ENCODE data around the gene ABHD1. TPM values are rescaled to one million over a fixed set of nuclear protein-coding genes. Genes with fewer than 3 reads are reported as not detected.

ABHD1 gene
- total and polyA plus RNA-seq, 2 experiments from 2014 or later = 0.38 to 0.55 TPM

DNA sequence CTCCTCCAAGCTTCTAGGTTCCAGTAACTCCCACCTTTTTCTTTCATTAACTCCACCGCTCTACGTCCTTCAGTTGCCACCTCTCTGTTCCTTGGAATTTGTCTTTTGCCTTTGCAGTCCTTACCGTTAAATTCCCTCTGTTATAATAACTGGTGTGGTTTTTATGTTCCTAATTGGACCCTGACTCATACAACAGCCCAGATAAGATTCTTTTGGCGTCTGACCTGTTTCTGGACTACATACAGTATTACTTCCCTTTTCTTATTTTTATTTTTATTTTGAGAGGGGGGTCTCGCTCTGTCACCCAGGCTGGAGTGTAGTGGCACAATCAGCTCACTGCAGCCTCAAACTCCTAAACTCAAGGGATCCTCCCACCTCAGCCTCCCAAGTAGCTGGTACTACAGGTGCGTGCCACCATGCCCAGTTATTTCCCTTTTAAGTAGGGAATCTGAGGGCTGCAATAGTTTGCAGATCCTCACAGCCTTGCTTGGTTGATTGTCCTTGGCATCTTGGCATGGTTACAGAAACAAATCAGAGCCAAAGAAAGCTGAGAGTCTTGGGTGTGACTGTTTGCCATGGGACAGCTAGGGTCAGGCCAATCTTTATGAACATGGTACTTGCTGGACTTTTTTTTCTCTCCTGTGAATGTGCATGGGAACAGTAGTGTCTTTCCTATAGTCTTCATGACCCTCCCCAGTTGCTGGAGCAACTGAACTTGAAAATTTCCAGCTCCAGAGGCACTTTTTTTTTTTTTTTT is 47.1 kb downstream of the ABHD1 start (continued):
- TF ChIP-seq, protein P1, sequence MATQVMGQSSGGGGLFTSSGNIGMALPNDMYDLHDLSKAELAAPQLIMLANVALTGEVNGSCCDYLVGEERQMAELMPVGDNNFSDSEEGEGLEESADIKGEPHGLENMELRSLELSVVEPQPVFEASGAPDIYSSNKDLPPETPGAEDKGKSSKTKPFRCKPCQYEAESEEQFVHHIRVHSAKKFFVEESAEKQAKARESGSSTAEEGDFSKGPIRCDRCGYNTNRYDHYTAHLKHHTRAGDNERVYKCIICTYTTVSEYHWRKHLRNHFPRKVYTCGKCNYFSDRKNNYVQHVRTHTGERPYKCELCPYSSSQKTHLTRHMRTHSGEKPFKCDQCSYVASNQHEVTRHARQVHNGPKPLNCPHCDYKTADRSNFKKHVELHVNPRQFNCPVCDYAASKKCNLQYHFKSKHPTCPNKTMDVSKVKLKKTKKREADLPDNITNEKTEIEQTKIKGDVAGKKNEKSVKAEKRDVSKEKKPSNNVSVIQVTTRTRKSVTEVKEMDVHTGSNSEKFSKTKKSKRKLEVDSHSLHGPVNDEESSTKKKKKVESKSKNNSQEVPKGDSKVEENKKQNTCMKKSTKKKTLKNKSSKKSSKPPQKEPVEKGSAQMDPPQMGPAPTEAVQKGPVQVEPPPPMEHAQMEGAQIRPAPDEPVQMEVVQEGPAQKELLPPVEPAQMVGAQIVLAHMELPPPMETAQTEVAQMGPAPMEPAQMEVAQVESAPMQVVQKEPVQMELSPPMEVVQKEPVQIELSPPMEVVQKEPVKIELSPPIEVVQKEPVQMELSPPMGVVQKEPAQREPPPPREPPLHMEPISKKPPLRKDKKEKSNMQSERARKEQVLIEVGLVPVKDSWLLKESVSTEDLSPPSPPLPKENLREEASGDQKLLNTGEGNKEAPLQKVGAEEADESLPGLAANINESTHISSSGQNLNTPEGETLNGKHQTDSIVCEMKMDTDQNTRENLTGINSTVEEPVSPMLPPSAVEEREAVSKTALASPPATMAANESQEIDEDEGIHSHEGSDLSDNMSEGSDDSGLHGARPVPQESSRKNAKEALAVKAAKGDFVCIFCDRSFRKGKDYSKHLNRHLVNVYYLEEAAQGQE (IDR thresholded peaks at IDR 0.05; ENCODE audit: unreplicated experiment) = no peak
- TF ChIP-seq POLR2AphosphoS5 (IDR thresholded peaks at IDR 0.05; ENCODE audit: low read depth) (no peak), CREB1 (CRISPR knock-in tag; IDR thresholded peaks at IDR 0.05; ENCODE audit: low read depth) (no peak), JUNB (IDR thresholded peaks at IDR 0.05; ENCODE audit: unreplicated experiment) (no peak), STAT1 (IDR thresholded peaks at IDR 0.05; ENCODE audit: unreplicated experiment) (no peak), ZNF114 (CRISPR knock-in tag; IDR thresholded peaks at IDR 0.05) (no peak), EZH2phosphoT487 (IDR thresholded peaks at IDR 0.05; ENCODE audit: unreplicated experiment) (no peak)
- TF ChIP-seq, protein P2, sequence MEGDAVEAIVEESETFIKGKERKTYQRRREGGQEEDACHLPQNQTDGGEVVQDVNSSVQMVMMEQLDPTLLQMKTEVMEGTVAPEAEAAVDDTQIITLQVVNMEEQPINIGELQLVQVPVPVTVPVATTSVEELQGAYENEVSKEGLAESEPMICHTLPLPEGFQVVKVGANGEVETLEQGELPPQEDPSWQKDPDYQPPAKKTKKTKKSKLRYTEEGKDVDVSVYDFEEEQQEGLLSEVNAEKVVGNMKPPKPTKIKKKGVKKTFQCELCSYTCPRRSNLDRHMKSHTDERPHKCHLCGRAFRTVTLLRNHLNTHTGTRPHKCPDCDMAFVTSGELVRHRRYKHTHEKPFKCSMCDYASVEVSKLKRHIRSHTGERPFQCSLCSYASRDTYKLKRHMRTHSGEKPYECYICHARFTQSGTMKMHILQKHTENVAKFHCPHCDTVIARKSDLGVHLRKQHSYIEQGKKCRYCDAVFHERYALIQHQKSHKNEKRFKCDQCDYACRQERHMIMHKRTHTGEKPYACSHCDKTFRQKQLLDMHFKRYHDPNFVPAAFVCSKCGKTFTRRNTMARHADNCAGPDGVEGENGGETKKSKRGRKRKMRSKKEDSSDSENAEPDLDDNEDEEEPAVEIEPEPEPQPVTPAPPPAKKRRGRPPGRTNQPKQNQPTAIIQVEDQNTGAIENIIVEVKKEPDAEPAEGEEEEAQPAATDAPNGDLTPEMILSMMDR (conservative IDR thresholded peaks at IDR 0.05; ENCODE audit: low read depth in 2 of 2) = no peak

DNA sequence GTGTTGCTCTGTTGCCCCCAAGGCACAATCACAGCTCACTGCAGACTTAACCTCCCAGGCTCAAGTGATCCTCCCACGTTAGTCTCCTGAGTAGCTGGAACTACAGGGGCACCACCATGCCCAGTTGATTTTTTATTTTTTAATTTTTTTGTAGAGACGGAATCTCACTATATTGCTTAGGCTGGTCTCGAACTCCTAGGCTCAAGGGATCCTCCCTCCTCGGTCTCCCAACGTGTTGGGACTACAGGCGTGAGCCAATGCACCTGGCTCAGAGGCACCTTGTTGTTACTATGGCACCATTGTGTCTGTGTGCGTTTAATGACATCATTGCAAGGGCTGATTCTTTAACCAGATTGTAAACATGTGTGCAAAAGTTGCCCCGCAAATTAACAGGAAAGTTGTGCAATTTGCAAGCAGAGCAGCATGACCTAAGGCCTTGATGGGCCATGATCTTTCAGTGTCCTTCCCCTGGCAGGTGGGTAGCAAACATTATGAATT is 47.8 kb downstream of the ABHD1 start:
- Mint-ChIP-seq H3K4me3 (no peak overlapping the region), H3K4me1 (peaks cover 9% of the 10 kb centered on the region; the same call in 2 of the 3 replicates), H3K27ac (no peak overlapping the region), H3K9me3 (no peaks in the 10 kb centered on the region), H3K36me3 (ENCODE audit: low read depth) (no peaks in the 10 kb centered on the region), H3K27me3 (ENCODE audit: insufficient read depth, low read depth, poor library complexity) (no peaks in the 10 kb centered on the region)
- Histone ChIP-seq H3K79me2 (replicated peaks; ENCODE audit: insufficient read depth) (no peaks in the 10 kb centered on the region), H3K36me3 (ENCODE audit: insufficient read depth) (no peaks in the 10 kb centered on the region), H3F3A (replicated peaks; ENCODE audit: low read depth) (no peaks in the 10 kb centered on the region), H3K4me3 (no peak overlapping the region), H3K9me2 (ENCODE audit: insufficient read depth) (no peaks in the 10 kb centered on the region), H3K27me3 (ENCODE audit: insufficient read depth) (no peaks in the 10 kb centered on the region), H2AFZ (no peak overlapping the region), H3K4me2 (no peak overlapping the region), H3K4me1 (ENCODE audit: insufficient read depth) (no peaks in the 10 kb centered on the region; the same call in 1 of the 2 replicates), H3K27ac (ENCODE audit: low read depth) (no peak overlapping the region), H4K20me1 (replicated peaks; ENCODE audit: insufficient read depth) (no peaks in the 10 kb centered on the region)
- TF ChIP-seq EZH2 (IDR thresholded peaks at IDR 0.05; ENCODE audit: low read depth, unreplicated experiment) = no peak
- TF ChIP-seq, protein P3, sequence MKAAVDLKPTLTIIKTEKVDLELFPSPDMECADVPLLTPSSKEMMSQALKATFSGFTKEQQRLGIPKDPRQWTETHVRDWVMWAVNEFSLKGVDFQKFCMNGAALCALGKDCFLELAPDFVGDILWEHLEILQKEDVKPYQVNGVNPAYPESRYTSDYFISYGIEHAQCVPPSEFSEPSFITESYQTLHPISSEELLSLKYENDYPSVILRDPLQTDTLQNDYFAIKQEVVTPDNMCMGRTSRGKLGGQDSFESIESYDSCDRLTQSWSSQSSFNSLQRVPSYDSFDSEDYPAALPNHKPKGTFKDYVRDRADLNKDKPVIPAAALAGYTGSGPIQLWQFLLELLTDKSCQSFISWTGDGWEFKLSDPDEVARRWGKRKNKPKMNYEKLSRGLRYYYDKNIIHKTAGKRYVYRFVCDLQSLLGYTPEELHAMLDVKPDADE (IDR thresholded peaks at IDR 0.05) = no peak
- no peak for TF ChIP-seq JUNB (IDR thresholded peaks at IDR 0.05; ENCODE audit: unreplicated experiment)
- TF ChIP-seq ZNF331 (CRISPR knock-in tag; IDR thresholded peaks at IDR 0.05; ENCODE audit: low read depth) = no peak
- TF ChIP-seq STAT1 (IDR thresholded peaks at IDR 0.05; ENCODE audit: unreplicated experiment) = no peak
- no peak for TF ChIP-seq POLR2AphosphoS5 (IDR thresholded peaks at IDR 0.05; ENCODE audit: low read depth)
- TF ChIP-seq EZH2phosphoT487 (IDR thresholded peaks at IDR 0.05; ENCODE audit: unreplicated experiment) = no peak
- no peak for TF ChIP-seq NANOG (IDR thresholded peaks at IDR 0.05; ENCODE audit: borderline replicate concordance)
- DNase-seq (ENCODE audit: low spot score) (no peak), ATAC-seq (no peak)

Data from GM23338 (cell line).